Stomach smooth muscle (tissue), 2 donors: ENCODE results near the gene CDC14A.

Source experiments
- H3K27ac ChIP-seq: one replicate; pipeline ENCODE4 v1.7.0; 2013; ENCODE audit warnings: mild to moderate bottlenecking, low read length, inconsistent platforms
- H3K27me3 ChIP-seq, 2 donors: one replicate each; pipeline ENCODE4 v1.7.0; 2013; ENCODE audit warnings: low read length in 2 of 2; ENCODE audit not compliant: insufficient read depth in 2 of 2, control insufficient read depth in 1 of 2
- H3K36me3 ChIP-seq, 2 donors: one replicate each; pipeline ENCODE4 v1.7.0; 2013; ENCODE audit warnings: low read length in 2 of 2; ENCODE audit not compliant: control insufficient read depth in 2 of 2, insufficient read depth in 2 of 2
- H3K4me1 ChIP-seq: one replicate; pipeline ENCODE4 v1.7.0; 2013; ENCODE audit warnings: low read length; ENCODE audit not compliant: control insufficient read depth, insufficient read depth
- H3K4me3 ChIP-seq, 2 donors: one replicate each; pipeline ENCODE4 v1.7.0; 2013; ENCODE audit warnings: low read length in 2 of 2
- H3K9ac ChIP-seq, 2 donors: one replicate each; pipeline ENCODE4 v1.7.0; 2013; ENCODE audit warnings: low read length in 2 of 2, mild to moderate bottlenecking in 1 of 2
- H3K9me3 ChIP-seq, 2 donors: one replicate each; pipeline ENCODE4 v1.7.0; 2013; ENCODE audit warnings: low read length in 2 of 2; ENCODE audit not compliant: control insufficient read depth in 2 of 2
- donor health status: healthy.
- donor health status: Pancreatic carcinoma.

The CDC14A gene

DNA sequence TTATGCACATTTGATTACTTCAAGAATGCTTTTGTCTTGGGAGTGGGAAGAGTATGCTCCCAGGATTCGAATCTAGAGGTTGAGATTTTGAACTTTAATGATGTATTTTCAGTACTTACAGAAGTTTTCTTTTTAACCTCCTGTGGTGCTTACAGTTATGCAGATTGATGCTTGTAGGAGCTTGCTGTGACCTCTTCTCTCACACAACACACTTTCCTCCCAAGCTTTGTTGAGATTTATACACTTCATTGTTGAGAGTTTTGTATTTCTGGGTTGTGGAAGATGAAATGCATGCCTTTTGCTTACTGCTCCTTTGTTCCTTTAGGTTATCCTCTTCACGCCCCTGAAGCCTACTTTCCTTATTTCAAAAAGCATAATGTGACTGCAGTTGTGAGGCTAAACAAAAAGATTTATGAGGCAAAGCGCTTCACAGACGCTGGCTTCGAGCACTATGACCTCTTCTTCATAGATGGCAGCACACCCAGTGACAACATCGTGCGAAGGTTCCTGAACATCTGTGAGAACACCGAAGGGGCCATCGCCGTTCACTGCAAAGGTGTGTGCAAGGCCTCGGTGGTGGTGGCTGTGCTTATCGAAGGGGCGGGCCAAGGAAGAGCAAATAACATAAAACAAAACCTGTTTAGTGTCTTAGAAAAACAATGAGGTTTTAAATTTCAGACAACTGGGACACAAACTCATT, 110.2 kb downstream of the CDC14A start:
- Histone ChIP-seq H3K9me3 (no peaks in the 10 kb centered on the region), H3K27me3 (no peaks in the 10 kb centered on the region), H3K4me3 (no peak overlapping the region), H3K4me1 (peaks cover 7% of the 10 kb centered on the region), H3K27ac (no peak overlapping the region), H3K36me3 (peaks cover 0 to 6% of the 10 kb centered on the region in 2 donors), H3K9ac (no peak overlapping the region)

GRCh38 chr1:100463791-100464424, 111.6 kb downstream of the CDC14A start:
- Histone ChIP-seq H3K9me3 (no peaks in the 10 kb centered on the region), H3K4me3 (no peak overlapping the region), H3K9ac (no peak overlapping the region), H3K4me1 (peaks cover 7% of the 10 kb centered on the region), H3K27me3 (no peaks in the 10 kb centered on the region), H3K36me3 (peaks cover 0 to 6% of the 10 kb centered on the region in 2 donors), H3K27ac (no peak overlapping the region)

DNA sequence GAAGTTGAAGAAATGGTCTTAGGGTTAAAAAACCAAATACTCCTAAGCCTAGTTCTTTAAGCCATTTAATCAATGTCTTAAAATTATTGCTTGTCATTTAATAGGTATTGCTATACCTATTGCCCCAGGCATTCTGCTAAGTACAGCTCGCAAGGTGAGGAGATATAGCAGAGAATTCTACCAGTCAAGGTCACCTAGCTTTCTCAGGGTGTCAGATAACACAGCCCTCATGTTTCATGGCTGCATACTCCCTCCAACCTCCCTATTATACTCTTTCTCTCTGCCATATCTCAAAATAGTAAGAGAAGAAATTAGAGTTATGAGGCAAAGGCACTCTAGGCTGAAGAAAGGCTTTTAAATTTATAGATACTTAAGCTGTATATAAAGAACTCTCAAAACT, 117.3 kb downstream of the CDC14A start:
- Histone ChIP-seq H3K27me3 (no peaks in the 10 kb centered on the region), H3K9ac (no peak overlapping the region), H3K4me3 (no peak overlapping the region), H3K9me3 (no peaks in the 10 kb centered on the region), H3K27ac (no peak overlapping the region), H3K36me3 (no peaks in the 10 kb centered on the region), H3K4me1 (no peaks in the 10 kb centered on the region)

- no peaks in the 10 kb centered on the region for H3K9me3 ChIP-seq
- H3K4me3 ChIP-seq: no peak overlapping the region
Measured at GRCh38 chr1:100474834-100475233, 122.5 kb downstream of the CDC14A start.

GRCh38 chr1:100476735-100477290, 124.5 kb downstream of the CDC14A start:
- H3K9ac ChIP-seq: no peak overlapping the region
- H3K27me3 ChIP-seq: no peaks in the 10 kb centered on the region

More at GRCh38 chr1:100474834-100475233, 122.5 kb downstream of the CDC14A start:
- no peak overlapping the region for H3K27ac ChIP-seq
- H3K4me1 ChIP-seq: no peaks in the 10 kb centered on the region
- H3K27me3 ChIP-seq: no peaks in the 10 kb centered on the region
- H3K36me3 ChIP-seq: no peaks in the 10 kb centered on the region
- H3K9ac ChIP-seq: no peak overlapping the region

DNA sequence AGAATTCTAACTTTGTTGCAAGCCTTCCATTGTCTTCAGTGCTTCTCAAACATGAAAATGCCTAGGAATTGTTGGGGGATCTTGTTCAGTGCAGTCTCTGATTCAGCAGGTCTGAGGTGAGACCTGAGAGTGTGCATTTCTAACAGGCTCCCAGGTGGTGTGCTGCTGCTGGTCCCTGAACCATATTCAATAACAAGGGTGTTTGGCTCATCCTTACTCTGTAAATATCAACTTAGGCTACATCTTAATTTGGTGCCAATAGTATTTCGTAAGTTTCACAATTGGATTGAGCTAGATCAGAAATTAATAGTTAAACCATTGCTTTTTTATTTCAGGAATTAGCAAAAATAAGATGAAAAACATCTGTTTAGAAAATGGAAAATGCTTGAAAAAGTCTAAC, 126.5 kb downstream of the CDC14A start:
- no peaks in the 10 kb centered on the region for H3K36me3 ChIP-seq
- no peak overlapping the region for H3K4me3 ChIP-seq
- H3K27ac ChIP-seq: no peak overlapping the region
- no peak overlapping the region for H3K9ac ChIP-seq
- H3K27me3 ChIP-seq: no peaks in the 10 kb centered on the region
- H3K4me1 ChIP-seq: no peaks in the 10 kb centered on the region
- no peaks in the 10 kb centered on the region for H3K9me3 ChIP-seq

More at GRCh38 chr1:100476735-100477290, 124.5 kb downstream of the CDC14A start:
- Histone ChIP-seq H3K4me3 (no peak overlapping the region), H3K4me1 (no peaks in the 10 kb centered on the region), H3K27ac (no peak overlapping the region), H3K36me3 (no peaks in the 10 kb centered on the region), H3K9me3 (no peaks in the 10 kb centered on the region)

DNA sequence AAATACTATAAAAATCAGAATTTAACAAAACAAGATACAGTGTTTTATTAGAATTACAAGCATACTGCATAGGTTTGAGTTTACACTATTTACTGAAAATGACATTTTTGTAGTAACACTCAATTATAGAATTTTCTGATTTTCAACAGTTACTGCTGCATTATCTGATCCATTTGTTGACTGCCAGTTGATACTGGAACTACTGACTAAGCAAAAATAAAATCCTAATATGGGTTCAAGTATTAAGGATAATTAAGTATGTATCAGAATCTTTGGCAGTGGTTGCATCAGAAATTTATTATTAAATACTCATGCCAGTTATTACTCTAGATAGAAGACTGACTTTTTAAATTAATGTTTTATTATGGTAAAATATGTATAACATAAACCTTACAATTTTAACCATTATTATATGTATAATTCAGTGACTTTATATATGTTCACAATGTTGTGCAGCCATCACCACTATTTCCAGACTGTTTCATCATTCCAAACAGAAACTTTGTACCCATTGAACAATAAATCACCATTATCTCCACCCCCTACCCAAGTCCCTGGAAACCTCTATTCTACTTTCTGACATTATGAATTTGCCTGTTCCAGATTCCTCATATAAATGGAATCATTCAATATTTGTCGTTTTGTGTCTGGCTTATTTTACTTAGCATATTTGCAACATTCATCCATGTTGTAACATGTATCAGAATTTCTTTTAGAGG, 127.5 kb downstream of the CDC14A start:
- H3K36me3 ChIP-seq: no peaks in the 10 kb centered on the region
- H3K4me3 ChIP-seq: no peak overlapping the region
- H3K9me3 ChIP-seq: no peaks in the 10 kb centered on the region
- no peak overlapping the region for H3K9ac ChIP-seq
- no peaks in the 10 kb centered on the region for H3K27me3 ChIP-seq
- H3K27ac ChIP-seq: no peak overlapping the region
- H3K4me1 ChIP-seq: no peaks in the 10 kb centered on the region

DNA sequence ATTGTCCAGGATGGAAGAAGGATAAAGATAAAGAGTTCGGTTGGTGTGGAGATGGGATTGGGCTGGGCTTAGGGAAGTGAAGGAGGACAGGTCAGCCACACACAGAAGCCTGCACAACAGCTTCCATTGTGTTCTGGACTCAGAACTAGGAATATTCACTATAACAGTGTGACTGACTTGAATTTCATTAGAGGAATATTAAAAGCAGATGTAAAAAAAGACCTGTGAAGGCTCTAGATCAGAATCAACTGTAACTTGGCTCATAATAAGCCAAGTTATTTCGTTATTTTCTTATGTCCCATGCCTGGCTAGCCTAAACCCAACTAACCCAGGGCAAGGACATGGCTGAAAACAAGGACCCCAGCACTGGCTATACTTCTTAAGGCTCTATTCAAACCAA, 129.0 kb downstream of the CDC14A start:
- Histone ChIP-seq H3K27ac (no peak overlapping the region), H3K9me3 (no peaks in the 10 kb centered on the region), H3K36me3 (no peaks in the 10 kb centered on the region), H3K4me3 (no peak overlapping the region), H3K9ac (no peak overlapping the region), H3K4me1 (no peaks in the 10 kb centered on the region), H3K27me3 (no peaks in the 10 kb centered on the region)

- Histone ChIP-seq H3K27me3 (no peaks in the 10 kb centered on the region), H3K36me3 (no peaks in the 10 kb centered on the region), H3K9me3 (no peaks in the 10 kb centered on the region)
Measured at GRCh38 chr1:100482167-100482566, 129.9 kb downstream of the CDC14A start.

DNA sequence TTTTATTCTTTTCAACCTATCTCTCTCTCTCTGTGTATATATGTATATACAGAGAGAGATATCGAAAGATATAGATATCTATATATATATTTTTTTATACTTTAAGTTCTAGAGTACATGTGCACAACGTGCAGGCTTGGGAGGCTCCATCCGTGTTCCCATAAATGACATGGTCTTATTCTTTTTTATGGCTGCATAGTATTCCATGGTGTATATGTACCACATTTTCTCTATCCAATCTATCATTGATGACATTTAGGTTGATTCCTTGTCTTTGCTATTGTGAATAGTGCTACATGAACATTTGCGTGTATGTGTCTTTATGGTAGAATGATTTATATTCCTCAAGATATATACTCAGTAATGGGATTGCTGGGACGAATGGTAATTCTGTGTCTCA, 130.4 kb downstream of the CDC14A start:
- Histone ChIP-seq H3K4me1 (no peaks in the 10 kb centered on the region), H3K4me3 (no peak overlapping the region), H3K27me3 (no peaks in the 10 kb centered on the region), H3K27ac (no peak overlapping the region), H3K9ac (no peak overlapping the region), H3K9me3 (no peaks in the 10 kb centered on the region), H3K36me3 (no peaks in the 10 kb centered on the region)

More at GRCh38 chr1:100482167-100482566, 129.9 kb downstream of the CDC14A start:
- Histone ChIP-seq H3K4me3 (no peak overlapping the region), H3K4me1 (no peaks in the 10 kb centered on the region), H3K27ac (no peak overlapping the region), H3K9ac (no peak overlapping the region)
